GM23248 (cell line): ENCODE data around the gene KIF7.

ENCODE experiments used
- EZH2 ChIP-seq: fragments of 200-600 bp; sonication (generic); IDR thresholded peaks from 2 replicates; pipeline ENCODE4 v1.6.1; 2018; ENCODE audit warnings: antibody characterized with exemption, mild to moderate bottlenecking; ENCODE audit not compliant: insufficient read depth, poor library complexity, severe bottlenecking
- EZH2phosphoT487 ChIP-seq: fragments of 200-600 bp; sonication (generic); IDR thresholded peaks from 2 replicates; pipeline ENCODE4 v1.6.1; 2018; ENCODE audit warnings: antibody characterized with exemption, moderate library complexity, mild to moderate bottlenecking, low read depth; ENCODE audit not compliant: insufficient read depth

- no peak for TF ChIP-seq EZH2
- no peak for TF ChIP-seq EZH2phosphoT487
These were observed 77.1 kb downstream of the KIF7 start for GRCh38 chr15:89578146-89578545.
